Common myeloid progenitor, CD34-positive (primary cell): ENCODE data around the gene DCP2.

Source experiments
- CTCF ChIA-PET: fragments of 350-600 bp; sonication (Branson Sonifier 250); formaldehyde crosslinking; loops from one replicate; lab custom pipeline; 2021; ENCODE audit warnings: antibody characterized with exemption; lab: Charles Lee
- POLR2A ChIA-PET: fragments of 350-600 bp; sonication (Branson Sonifier 250); formaldehyde crosslinking; loops from one replicate; lab custom pipeline; 2021; ENCODE audit warnings: antibody characterized with exemption; lab: Charles Lee
- DNase-seq, 3 donors: peaks; one replicate each; pipeline versions ENCODE4 v3.0.0 to v3.0.0-alpha.2; 2013
- H3K27ac ChIP-seq, 2 experiments: 1 replicate in 1 of 2; 2 replicates in 1 of 2; pipeline ENCODE4 v1.7.0; 2013; ENCODE audit warnings: inconsistent platforms in 2 of 2, low read length in 2 of 2, mild to moderate bottlenecking in 2 of 2, low read depth in 1 of 2, moderate library complexity in 1 of 2; ENCODE audit not compliant: severe bottlenecking in 2 of 2, insufficient read depth in 1 of 2, poor library complexity in 1 of 2
- H3K27me3 ChIP-seq, 5 experiments: replicated peaks in 2 of 5; 1 replicate in 3 of 5; 2 replicates in 2 of 5; pipeline versions ENCODE4 v1.6.1 to v1.7.0; 2013; ENCODE audit warnings: low read length in 4 of 5, mild to moderate bottlenecking in 2 of 5, moderate library complexity in 2 of 5, inconsistent platforms in 1 of 5; ENCODE audit not compliant: insufficient read depth in 5 of 5, control insufficient read depth in 4 of 5
- H3K36me3 ChIP-seq, 4 experiments: 1 replicate in 2 of 4; 2 replicates in 2 of 4; pipeline versions ENCODE4 v1.6.1 to v1.7.0; 2013; ENCODE audit warnings: low read length in 3 of 4, control low read depth in 1 of 4, mild to moderate bottlenecking in 1 of 4; ENCODE audit not compliant: control insufficient read depth in 4 of 4, insufficient read depth in 4 of 4
- H3K4me1 ChIP-seq, 4 experiments: 1 replicate in 3 of 4; 2 replicates in 1 of 4; pipeline versions ENCODE4 v1.6.1 to v1.7.1; 2013; ENCODE audit warnings: low read length in 3 of 4, mild to moderate bottlenecking in 3 of 4, control low read depth in 1 of 4, inconsistent platforms in 1 of 4, moderate library complexity in 1 of 4; ENCODE audit not compliant: control insufficient read depth in 4 of 4, insufficient read depth in 4 of 4; ENCODE audit errors: control extremely low read depth in 1 of 4
- H3K4me3 ChIP-seq, 7 experiments: 1 replicate in 4 of 7; 2 replicates in 3 of 7; pipeline versions ENCODE4 v1.5.1 to v1.7.0; 2013; ENCODE audit warnings: mild to moderate bottlenecking in 7 of 7, low read length in 6 of 7, moderate library complexity in 6 of 7, inconsistent platforms in 2 of 7, low read depth in 2 of 7, control low read depth in 1 of 7; ENCODE audit not compliant: insufficient read depth in 4 of 7, control insufficient read depth in 1 of 7; ENCODE audit errors: extremely low read depth in 1 of 7
- H3K9me3 ChIP-seq, 5 experiments: 1 replicate in 4 of 5; 2 replicates in 1 of 5; pipeline versions ENCODE4 v1.6.1 to v1.7.1; 2013; ENCODE audit warnings: low read length in 4 of 5, mild to moderate bottlenecking in 2 of 5, inconsistent platforms in 1 of 5, low read depth in 1 of 5, moderate library complexity in 1 of 5; ENCODE audit not compliant: control insufficient read depth in 4 of 5, insufficient read depth in 2 of 5; ENCODE audit errors: control extremely low read depth in 1 of 5
- WGBS: methylation state at CpG from one replicate; pipeline ENCODE4 v1.1.5; 2013; ENCODE audit not compliant: insufficient coverage; 5-methylcytosine and 5-hydroxymethylcytosine counted together

Gene DCP2

DNA sequence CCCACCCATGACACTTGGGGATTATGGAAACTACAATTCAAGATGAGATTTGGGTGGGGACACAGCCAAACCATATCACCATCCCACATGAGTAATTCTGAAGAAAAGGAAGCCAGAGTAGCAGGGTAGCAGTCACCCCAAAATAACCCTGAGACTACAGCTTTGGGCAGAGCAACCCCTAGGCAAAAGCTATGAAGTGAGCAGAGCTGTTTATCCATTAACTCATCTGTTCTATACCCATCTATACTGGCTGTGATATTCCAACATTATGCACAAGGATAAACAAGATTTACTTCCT is 42.3 kb upstream of the DCP2 start:
- Histone ChIP-seq H3K36me3 (no peaks in the 10 kb centered on the region), H3K4me1 (peaks cover 5 to 24% (median 9%) of the 10 kb centered on the region in 4 experiments), H3K4me3 (no peak overlapping the region), H3K27ac (no peak overlapping the region), H3K9me3 (no peaks in the 10 kb centered on the region), H3K27me3 (peaks cover 0 to 77% (median 24%) of the 10 kb centered on the region in 5 experiments)
- ChIA-PET POLR2A (interaction anchor here (0.6 kb wide), 1 partner anchor 147 kb away, joined by 3 read pairs; no protein-coding TSS in a partner anchor), CTCF (no interaction called here)
- DNase-seq, result no peak

DNA sequence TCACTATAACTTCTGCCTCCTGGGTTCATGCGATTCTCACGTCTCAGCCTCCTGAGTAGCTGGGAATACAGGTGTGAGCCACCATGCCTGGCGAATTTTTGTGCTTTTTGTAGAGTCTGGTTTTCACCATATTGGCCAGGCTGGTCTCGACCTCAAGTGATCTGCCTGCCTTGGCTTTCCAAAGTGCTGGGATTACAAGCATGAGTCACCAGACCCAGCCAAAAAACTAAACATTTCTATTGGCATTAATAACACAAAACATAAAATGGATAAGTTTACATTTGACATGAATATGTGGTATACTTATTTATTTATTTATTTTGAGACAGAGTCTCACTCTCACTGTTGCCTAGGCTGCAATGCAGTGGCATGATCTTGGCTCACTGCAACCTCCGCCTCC is 40.9 kb upstream of the DCP2 start:
- Histone ChIP-seq H3K4me1 (peaks cover 0 to 10% (median 1%) of the 10 kb centered on the region in 4 experiments), H3K27ac (no peak overlapping the region), H3K9me3 (no peaks in the 10 kb centered on the region), H3K36me3 (no peaks in the 10 kb centered on the region), H3K27me3 (peaks cover 0 to 82% (median 28%) of the 10 kb centered on the region in 5 experiments), H3K4me3 (no peak overlapping the region)
- POLR2A ChIA-PET, result interaction anchor here (0.7 kb wide), 1 partner anchor 13 kb away, joined by 3 read pairs; no protein-coding TSS in a partner anchor
- CTCF ChIA-PET, result no interaction called here
- 98% methylated on average over 4 of the region's 5 CpGs for WGBS
- DNase-seq, result no peak

DNA sequence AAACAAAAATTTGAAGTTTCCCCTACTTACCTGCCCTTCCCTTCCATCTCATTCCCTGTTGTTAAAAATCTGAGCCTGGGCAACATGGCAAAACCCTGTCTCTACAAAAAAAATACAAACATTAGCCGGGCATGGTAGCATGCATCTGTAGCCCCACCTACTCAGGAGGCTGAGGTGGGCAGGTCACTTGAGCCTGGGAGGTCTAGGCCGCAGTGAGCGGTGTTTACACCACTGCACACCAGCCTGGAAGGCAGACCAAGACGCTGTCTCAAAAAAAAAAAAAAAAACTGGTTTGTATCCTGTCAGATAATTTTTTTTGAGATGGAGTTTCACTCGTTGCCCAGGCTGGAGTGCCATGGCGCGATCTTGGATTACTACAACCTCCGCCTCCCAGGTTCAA is 38.3 kb upstream of the DCP2 start:
- POLR2A ChIA-PET, result no interaction called here
- 86% methylated on average over 7 of the region's 8 CpGs for WGBS

DNA sequence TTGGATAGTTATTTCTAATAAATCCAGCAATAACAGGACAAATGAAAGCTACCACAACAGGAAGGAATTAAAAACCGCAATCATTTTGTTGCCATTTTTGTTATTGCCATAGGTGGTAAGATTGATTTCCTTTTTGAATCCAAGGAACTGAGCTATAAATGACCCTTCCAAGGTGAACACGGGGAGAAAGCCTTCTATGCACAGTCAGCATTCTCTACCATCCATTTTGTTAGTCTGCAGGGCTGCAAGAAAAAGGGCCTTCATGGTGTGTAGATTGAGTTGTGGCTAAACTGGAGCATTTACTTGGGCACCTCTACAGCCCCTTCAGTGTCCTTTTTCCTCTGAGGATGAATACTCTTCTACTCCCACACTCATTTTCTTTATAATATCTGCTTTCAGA is 35.9 kb upstream of the DCP2 start:
- Histone ChIP-seq H3K4me3 (no peak overlapping the region), H3K27me3 (peaks cover 0 to 78% (median 18%) of the 10 kb centered on the region in 5 experiments), H3K36me3 (no peaks in the 10 kb centered on the region), H3K27ac (no peak overlapping the region), H3K9me3 (no peaks in the 10 kb centered on the region), H3K4me1 (no peaks in the 10 kb centered on the region)
- ChIA-PET POLR2A (no interaction called here), CTCF (interaction anchor here (1.5 kb wide), 1 partner anchor 14 kb away, joined by 3 read pairs; no protein-coding TSS in a partner anchor)
- DNase-seq, result no peak
- WGBS, result no CpG with 5 or more reads among the region's 2 CpGs

More for the DNA sequence above, 38.3 kb upstream of the DCP2 start:
- CTCF ChIA-PET, result no interaction called here
- no peak for DNase-seq
- H3K27ac ChIP-seq, result no peak overlapping the region
- H3K4me3 ChIP-seq, result no peak overlapping the region
- H3K4me1 ChIP-seq, result no peaks in the 10 kb centered on the region
- no peaks in the 10 kb centered on the region for H3K9me3 ChIP-seq
- H3K27me3 ChIP-seq, result peaks cover 0 to 82% (median 27%) of the 10 kb centered on the region in 5 experiments
- no peaks in the 10 kb centered on the region for H3K36me3 ChIP-seq

DNA sequence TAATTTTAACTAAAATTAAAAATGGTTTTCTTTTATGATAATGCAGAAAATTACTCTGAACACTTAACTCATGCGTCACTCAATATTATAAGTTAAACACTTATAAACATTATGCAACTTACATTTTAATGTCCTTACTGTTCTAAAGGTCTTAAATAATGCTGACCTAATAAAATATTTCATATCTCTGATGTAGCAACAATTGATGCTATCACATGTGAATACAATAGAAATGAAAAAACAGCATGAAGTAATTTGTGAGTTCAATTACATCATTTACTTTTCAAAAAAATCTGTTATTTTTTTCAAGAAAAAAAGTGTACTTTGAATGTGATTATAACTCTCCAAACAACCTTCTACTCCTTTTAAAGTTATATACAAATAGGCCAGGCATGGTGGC is 28.1 kb upstream of the DCP2 start:
- Histone ChIP-seq H3K36me3 (no peaks in the 10 kb centered on the region), H3K4me3 (no peak overlapping the region), H3K27ac (no peak overlapping the region), H3K4me1 (no peaks in the 10 kb centered on the region), H3K27me3 (peaks cover 0 to 67% (median 25%) of the 10 kb centered on the region in 5 experiments), H3K9me3 (peaks cover 0 to 2% (median 0%) of the 10 kb centered on the region in 5 experiments)
- DNase-seq, result no peak
- CTCF ChIA-PET, result no interaction called here
- WGBS, result no CpG with 5 or more reads among the region's 1 CpG
- POLR2A ChIA-PET, result interaction anchor here (0.7 kb wide), 1 partner anchor 28 kb away, joined by 3 read pairs; the partner anchor contains the start of gene DCP2

DNA sequence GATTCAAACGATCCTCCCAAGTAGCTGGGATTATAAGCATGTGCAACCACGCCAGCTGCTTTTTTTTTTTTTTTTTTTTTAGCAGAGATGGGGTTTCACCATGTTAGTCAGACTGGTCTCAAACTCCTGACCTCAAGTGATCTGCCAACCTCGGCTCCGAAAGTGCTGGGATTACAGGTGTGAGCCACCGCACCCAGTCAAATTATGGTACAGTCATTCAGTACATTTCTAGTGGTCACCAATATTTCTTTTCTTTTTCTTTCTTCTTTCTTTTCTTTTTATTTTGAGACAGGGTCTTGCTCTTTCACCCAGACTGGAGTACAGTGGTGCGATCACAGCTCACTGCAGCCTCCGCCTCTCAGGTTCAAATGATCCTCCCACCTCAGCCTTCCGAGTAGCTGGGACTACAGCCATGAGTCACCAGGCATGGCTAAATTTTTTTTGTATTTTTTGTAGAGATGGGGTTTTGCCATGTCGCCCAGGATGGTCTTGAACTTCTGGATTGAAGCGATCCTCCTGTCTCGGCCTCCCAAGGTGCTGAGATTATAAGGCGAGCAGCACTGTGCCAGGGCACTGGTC is 25.4 kb upstream of the DCP2 start:
- ChIA-PET CTCF (no interaction called here), POLR2A (interaction anchor here (0.6 to 0.7 kb wide), 2 partner anchors 17 to 268 kb away, joined by 3 to 4 read pairs; no protein-coding TSS in a partner anchor)
- H3K4me1 ChIP-seq, result no peaks in the 10 kb centered on the region
- H3K27me3 ChIP-seq, result peaks cover 0 to 52% (median 21%) of the 10 kb centered on the region in 5 experiments
- no peak overlapping the region for H3K4me3 ChIP-seq
- 98% methylated on average over 6 of the region's 12 CpGs for WGBS
- no peak for DNase-seq
- no peak overlapping the region for H3K27ac ChIP-seq
- H3K36me3 ChIP-seq, result no peaks in the 10 kb centered on the region
- peaks cover 0 to 2% (median 0%) of the 10 kb centered on the region in 5 experiments for H3K9me3 ChIP-seq

DNA sequence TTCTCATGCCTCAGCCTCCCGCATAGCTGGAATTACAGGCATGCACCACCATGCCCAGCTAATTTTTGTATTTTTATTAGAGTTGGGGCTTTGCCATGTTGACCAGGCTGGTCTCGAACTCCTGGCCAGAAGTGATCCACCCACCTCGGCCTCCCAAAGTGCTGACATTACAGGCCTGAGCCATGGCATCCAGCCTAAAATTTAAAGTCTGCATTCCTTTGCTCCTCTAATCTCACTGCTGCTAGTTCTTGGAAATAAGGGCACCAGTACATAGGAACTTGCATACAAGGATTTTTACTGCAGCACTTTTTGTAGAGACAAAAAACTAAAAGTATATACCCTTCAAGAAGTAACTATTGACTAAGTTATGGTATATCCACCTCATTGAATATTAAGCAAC is 20.0 kb upstream of the DCP2 start:
- 94% methylated on average over 2 of the region's 3 CpGs for WGBS

More for the DNA sequence above, 20.0 kb upstream of the DCP2 start:
- peaks cover 0 to 53% (median 20%) of the 10 kb centered on the region in 5 experiments for H3K27me3 ChIP-seq
- H3K27ac ChIP-seq, result no peak overlapping the region
- no peak overlapping the region for H3K4me3 ChIP-seq
- H3K9me3 ChIP-seq, result peaks cover 0 to 1% (median 0%) of the 10 kb centered on the region in 5 experiments
- H3K36me3 ChIP-seq, result no peaks in the 10 kb centered on the region
- ChIA-PET POLR2A (no interaction called here), CTCF (no interaction called here)
- no peaks in the 10 kb centered on the region for H3K4me1 ChIP-seq
- DNase-seq, result no peak
